Liver (tissue), 9 donors: ENCODE results near the gene FAM222A. TPM values are rescaled to one million over a fixed set of nuclear protein-coding genes. Genes with fewer than 3 reads are reported as not detected.

Experiments used
- DNase-seq: peaks from one replicate; pipeline ENCODE4 v3.0.0-alpha.2; 2017; ENCODE audit warnings: low spot score
- H3K27ac ChIP-seq, 2 donors: one replicate each; pipeline ENCODE4 v1.7.0; 2013; ENCODE audit warnings: inconsistent platforms in 2 of 2, low read length in 2 of 2, control low read depth in 1 of 2, low read depth in 1 of 2, mild to moderate bottlenecking in 1 of 2
- H3K27me3 ChIP-seq, 4 donors: one replicate each; pipeline versions ENCODE4 v1.6.1 to v1.7.0; 2013; ENCODE audit warnings: low read length in 3 of 4, inconsistent platforms in 1 of 4, mild to moderate bottlenecking in 1 of 4, moderate library complexity in 1 of 4; ENCODE audit not compliant: control insufficient read depth in 4 of 4, insufficient read depth in 4 of 4
- H3K36me3 ChIP-seq, 4 donors: one replicate each; pipeline versions ENCODE4 v1.6.1 to v1.7.0; 2013; ENCODE audit warnings: low read length in 3 of 4, mild to moderate bottlenecking in 3 of 4, low read depth in 1 of 4, moderate library complexity in 1 of 4; ENCODE audit not compliant: control insufficient read depth in 4 of 4, insufficient read depth in 3 of 4
- H3K4me1 ChIP-seq, 4 donors: one replicate each; pipeline versions ENCODE4 v1.6.1 to v1.7.0; 2013; ENCODE audit warnings: low read length in 3 of 4, mild to moderate bottlenecking in 3 of 4, moderate library complexity in 1 of 4; ENCODE audit not compliant: control insufficient read depth in 4 of 4, insufficient read depth in 4 of 4
- H3K4me3 ChIP-seq, 3 donors: one replicate each; pipeline versions ENCODE4 v1.6.1 to v1.7.0; 2013; ENCODE audit warnings: low read length in 3 of 3, control low read depth in 1 of 3, low read depth in 1 of 3, mild to moderate bottlenecking in 1 of 3
- H3K9ac ChIP-seq, 2 donors: one replicate each; pipeline ENCODE4 v1.7.0; 2013; ENCODE audit warnings: low read length in 2 of 2, mild to moderate bottlenecking in 2 of 2, moderate library complexity in 2 of 2, control low read depth in 1 of 2, low read depth in 1 of 2
- H3K9me3 ChIP-seq, 4 donors: one replicate each; pipeline versions ENCODE4 v1.6.1 to v1.7.0; 2013; ENCODE audit warnings: low read length in 3 of 4; ENCODE audit not compliant: control insufficient read depth in 4 of 4
- EGR1 ChIP-seq, 2 donors: IDR thresholded peaks; 2 replicates each; pipeline ENCODE4 v1.6.1; 2016 to 2018; ENCODE audit warnings: antibody characterized with exemption in 2 of 2, low read depth in 2 of 2
- FOXA1 ChIP-seq: IDR thresholded peaks from 2 replicates; pipeline ENCODE4 v1.6.1; 2016; ENCODE audit warnings: antibody characterized with exemption
- JUND ChIP-seq, 2 donors: IDR thresholded peaks; 2 replicates each; pipeline ENCODE4 v1.6.1; 2016; ENCODE audit warnings: antibody characterized with exemption in 2 of 2
- NR2F2 ChIP-seq: IDR thresholded peaks from 2 replicates; pipeline ENCODE4 v1.6.1; 2016; ENCODE audit warnings: antibody characterized with exemption
- RAD21 ChIP-seq, 2 donors: IDR thresholded peaks; 2 replicates each; pipeline ENCODE4 v1.6.1; 2016; ENCODE audit warnings: antibody characterized with exemption in 2 of 2, mild to moderate bottlenecking in 2 of 2
- RXRA ChIP-seq, 2 donors: IDR thresholded peaks; 2 replicates each; pipeline ENCODE4 v1.6.1; 2017 to 2018; ENCODE audit warnings: antibody characterized with exemption in 2 of 2, mild to moderate bottlenecking in 1 of 2
- SP1 ChIP-seq: IDR thresholded peaks from 2 replicates; pipeline ENCODE4 v1.6.1; 2018; ENCODE audit warnings: antibody characterized with exemption, mild to moderate bottlenecking
- WGBS: extraction: QIAGEN DNeasy Blood & Tissue Kit; methylation state at CpG from one replicate; pipeline ENCODE4 v1.1.7; 2013; 5-methylcytosine and 5-hydroxymethylcytosine counted together
- polyA plus RNA-seq, 2 donors: library from polyadenylated mRNA; stranded (reverse) in 1 of 2; unstranded in 1 of 2; fragments of 200-250 nt in 1 of 2; fragments of >200 nt in 1 of 2; fragmentation: Nextera tagmentation in 1 of 2; extraction: Ambion mirVana in 1 of 2; gene quantifications; one replicate each; pipeline versions ENCODE4 v1.2.1 to v1.2.3, GENCODE V29; 2013 to 2015
- total RNA-seq, 2 donors: library from RNA; depleted of rRNA; stranded (reverse); fragments of >200 nt; gene quantifications; one replicate each; pipeline ENCODE4 v1.2.3, GENCODE V29; 2014
- TF ChIP-seq, protein P1 (sequence below): fragments of 150-350 bp; IDR thresholded peaks from 2 replicates; pipeline ENCODE4 v1.5.1; 2017; ENCODE audit warnings: improper control_type of control experiment, low read depth, low read length; ENCODE audit not compliant: missing input control
- donor health status: healthy.
- donor health status: healthy.
- donor health status: healthy.
- donor health status: healthy.
- donor health status: healthy.

The FAM222A gene
- total and polyA plus RNA-seq, 4 donors = 0.97 to 2.2 (median 1.9) TPM

GRCh38 chr12:109772622-109773321 lies 59.1 kb downstream of the FAM222A start:
- DNase-seq = no peak
- 55% methylated on average over 12 of the region's 12 CpGs for WGBS
- TF ChIP-seq SP1 = no peak
- no peak for TF ChIP-seq FOXA1
- Histone ChIP-seq H3K27me3 (no peaks in the 10 kb centered on the region), H3K4me3 (no peak overlapping the region), H3K36me3 (no peaks in the 10 kb centered on the region), H3K4me1 (peaks cover 0 to 19% (median 16%) of the 10 kb centered on the region in 4 donors), H3K27ac (peak overlapping the region in 1 of 2 donors; percentile 9), H3K9ac (no peak overlapping the region), H3K9me3 (no peaks in the 10 kb centered on the region)

DNA sequence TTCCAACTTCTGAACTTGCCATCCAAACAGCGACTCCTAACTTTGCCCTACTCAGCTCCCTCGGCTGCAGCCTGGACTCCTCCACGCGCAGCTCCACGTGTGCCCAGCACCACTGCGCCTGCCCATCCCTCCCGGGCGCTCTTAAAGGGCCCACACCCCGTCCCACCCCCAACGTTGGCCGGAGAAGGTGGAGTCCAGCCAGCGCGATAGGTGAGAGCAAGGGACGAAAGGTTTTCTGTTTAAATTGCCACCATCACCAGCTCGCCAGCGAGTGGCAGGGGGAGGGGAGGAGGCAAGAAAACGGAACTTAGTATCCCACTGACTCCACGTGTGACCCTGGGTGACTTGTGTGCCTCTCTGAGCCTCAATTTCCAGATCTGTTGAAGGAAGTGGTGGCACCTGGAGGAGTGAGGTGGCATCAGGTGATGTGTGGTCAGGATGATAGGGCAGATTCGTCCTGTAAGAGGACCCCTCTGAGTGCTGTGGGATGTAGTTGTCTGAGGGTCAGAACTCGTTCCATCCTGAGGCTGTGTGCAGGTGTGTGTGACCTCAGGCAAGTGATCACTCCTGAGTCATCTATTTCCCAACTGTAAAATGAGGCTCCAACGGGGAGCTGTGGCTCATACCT lies 59.9 kb downstream of the FAM222A start:
- Histone ChIP-seq H3K4me3 (no peak overlapping the region), H3K9ac (no peak overlapping the region), H3K4me1 (peaks cover 0 to 19% (median 16%) of the 10 kb centered on the region in 4 donors), H3K27me3 (no peaks in the 10 kb centered on the region), H3K9me3 (no peaks in the 10 kb centered on the region), H3K36me3 (no peaks in the 10 kb centered on the region), H3K27ac (no peak overlapping the region)
- TF ChIP-seq RXRA (IDR thresholded peaks at IDR 0.05) (peak in 1 of 2 donors; percentile 37), SP1 (no peak), RAD21 (IDR thresholded peaks at IDR 0.05) (peak in 1 of 2 donors; percentile 19)
- 17% methylated on average over 21 of the region's 21 CpGs for WGBS
- DNase-seq = no peak

DNA sequence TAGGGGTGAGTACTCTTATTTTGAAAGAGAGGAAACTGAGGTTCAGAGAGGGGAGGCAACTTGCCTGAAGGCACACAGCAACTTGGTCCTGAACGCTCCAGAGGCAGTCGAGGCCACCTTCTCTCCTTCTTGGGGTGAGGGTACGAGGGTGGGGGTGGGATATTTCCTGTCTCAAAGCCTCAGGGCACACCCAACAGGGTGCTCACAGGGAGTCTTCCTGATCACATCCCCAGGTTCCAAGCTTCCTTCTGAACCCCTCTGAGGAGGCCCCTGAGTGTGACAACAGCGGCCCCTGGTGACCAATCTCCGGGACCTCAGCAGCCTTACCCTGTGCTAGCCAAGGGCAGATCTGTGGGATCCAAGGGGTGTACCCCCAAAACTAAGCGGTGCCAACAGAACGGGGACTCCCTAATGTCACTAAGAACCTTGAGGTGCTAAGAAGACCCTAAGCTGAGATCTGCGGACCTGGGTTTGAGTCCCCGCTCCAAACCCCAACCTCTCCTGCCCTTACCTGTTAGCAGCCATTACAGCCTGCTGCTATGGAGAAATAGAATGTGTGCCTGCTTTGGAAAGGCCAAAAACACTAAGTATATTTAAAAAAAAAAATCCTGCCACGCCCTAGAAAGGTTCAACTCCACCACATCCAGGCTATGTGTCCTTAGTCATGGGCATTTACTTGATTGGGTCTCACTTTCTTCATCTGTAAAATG lies 61.7 kb downstream of the FAM222A start:
- H3K4me3 ChIP-seq = no peak overlapping the region
- no peak for TF ChIP-seq JUND (IDR thresholded peaks at IDR 0.05)
- TF ChIP-seq RAD21 (IDR thresholded peaks at IDR 0.05) = peak; percentile 95 to 98
- no peak for TF ChIP-seq NR2F2
- TF ChIP-seq, protein P1, sequence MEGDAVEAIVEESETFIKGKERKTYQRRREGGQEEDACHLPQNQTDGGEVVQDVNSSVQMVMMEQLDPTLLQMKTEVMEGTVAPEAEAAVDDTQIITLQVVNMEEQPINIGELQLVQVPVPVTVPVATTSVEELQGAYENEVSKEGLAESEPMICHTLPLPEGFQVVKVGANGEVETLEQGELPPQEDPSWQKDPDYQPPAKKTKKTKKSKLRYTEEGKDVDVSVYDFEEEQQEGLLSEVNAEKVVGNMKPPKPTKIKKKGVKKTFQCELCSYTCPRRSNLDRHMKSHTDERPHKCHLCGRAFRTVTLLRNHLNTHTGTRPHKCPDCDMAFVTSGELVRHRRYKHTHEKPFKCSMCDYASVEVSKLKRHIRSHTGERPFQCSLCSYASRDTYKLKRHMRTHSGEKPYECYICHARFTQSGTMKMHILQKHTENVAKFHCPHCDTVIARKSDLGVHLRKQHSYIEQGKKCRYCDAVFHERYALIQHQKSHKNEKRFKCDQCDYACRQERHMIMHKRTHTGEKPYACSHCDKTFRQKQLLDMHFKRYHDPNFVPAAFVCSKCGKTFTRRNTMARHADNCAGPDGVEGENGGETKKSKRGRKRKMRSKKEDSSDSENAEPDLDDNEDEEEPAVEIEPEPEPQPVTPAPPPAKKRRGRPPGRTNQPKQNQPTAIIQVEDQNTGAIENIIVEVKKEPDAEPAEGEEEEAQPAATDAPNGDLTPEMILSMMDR = peak; percentile 89
- H3K4me1 ChIP-seq = peaks cover 0 to 19% (median 16%) of the 10 kb centered on the region in 4 donors
- H3K27me3 ChIP-seq = no peaks in the 10 kb centered on the region
- H3K27ac ChIP-seq = no peak overlapping the region
- peak; percentile 84 for DNase-seq
- no peaks in the 10 kb centered on the region for H3K9me3 ChIP-seq
- no peak overlapping the region for H3K9ac ChIP-seq
- H3K36me3 ChIP-seq = no peaks in the 10 kb centered on the region
- WGBS = 23% methylated on average over 10 of the region's 10 CpGs

- no peaks in the 10 kb centered on the region for H3K27me3 ChIP-seq
- no peak overlapping the region for H3K9ac ChIP-seq
- DNase-seq = no peak
- H3K27ac ChIP-seq = no peak overlapping the region
- TF ChIP-seq EGR1 (IDR thresholded peaks at IDR 0.05; ENCODE audit: low read depth in 2 of 2) = no peak
- WGBS = 82% methylated on average over 9 of the region's 9 CpGs
- H3K4me1 ChIP-seq = peaks cover 0 to 19% (median 16%) of the 10 kb centered on the region in 4 donors
- H3K4me3 ChIP-seq = no peak overlapping the region
- no peaks in the 10 kb centered on the region for H3K36me3 ChIP-seq
- no peaks in the 10 kb centered on the region for H3K9me3 ChIP-seq
Observed at GRCh38 chr12:109776624-109777023, 63.0 kb downstream of the FAM222A start.
